NCI-H774 (cell line): Measurements from ENCODE around the gene PRAMEF15.
"Not testable (repeated sequence)": the region's sequence is repeated elsewhere in the genome, so short reads cannot be mapped to it uniquely, and the experiment has no call there.

Experiments used
- DNase-seq: peaks from one replicate; lab custom pipeline; 2025; lab: John Stamatoyannopoulos, UW

PRAMEF15 gene

GRCh38 chr1:13315281-13315680, at the start of gene PRAMEF15:
TSS of gene PRAMEF15 (plus strand) at chr1:13315581. CDS start at chr1:13318408, 2,827 bp downstream.
- DNase-seq, result not testable (repeated sequence)

GRCh38 chr1:13277016-13277415, 38.4 kb upstream of the PRAMEF15 start:
- not testable (repeated sequence) for DNase-seq

GRCh38 chr1:13279617-13280016, 35.8 kb upstream of the PRAMEF15 start:
- not testable (repeated sequence) for DNase-seq

- not testable (repeated sequence) for DNase-seq
These were observed 30.3 kb upstream of the PRAMEF15 start, which contains the start of gene PRAMEF8 for GRCh38 chr1:13285037-13285436. TSS of gene PRAMEF8 (minus strand) at chr1:13285137. CDS start at chr1:13284091, 1,046 bp downstream.

GRCh38 chr1:13289030-13289429, 26.4 kb upstream of the PRAMEF15 start:
- not testable (repeated sequence) for DNase-seq

GRCh38 chr1:13297216-13297931, 18.0 kb upstream of the PRAMEF15 start:
- DNase-seq, result not testable (repeated sequence)

- not testable (repeated sequence) for DNase-seq
These were observed 16.7 kb upstream of the PRAMEF15 start for GRCh38 chr1:13298699-13299098.

GRCh38 chr1:13302197-13302596, 13.2 kb upstream of the PRAMEF15 start:
- not testable (repeated sequence) for DNase-seq

- DNase-seq, result not testable (repeated sequence)
These were observed 12.1 kb upstream of the PRAMEF15 start, which contains the start of gene PRAMEF33 for GRCh38 chr1:13303239-13303638. TSS of gene PRAMEF33 (plus strand) at chr1:13303539. CDS start at chr1:13305955, 2,416 bp downstream.

- DNase-seq, result not testable (repeated sequence)
These were observed 27.1 kb downstream of the PRAMEF15 start for GRCh38 chr1:13342496-13342895.

- DNase-seq, result not testable (repeated sequence)
These were observed 31.7 kb downstream of the PRAMEF15 start, which contains the start of gene PRAMEF14 for GRCh38 chr1:13347034-13347433. TSS of gene PRAMEF14 (minus strand) at chr1:13347134. CDS start at chr1:13345314, 1,820 bp downstream.

- not testable (repeated sequence) for DNase-seq
These were observed 38.1 kb downstream of the PRAMEF15 start for GRCh38 chr1:13353476-13353875.

GRCh38 chr1:13354475-13354874, 39.1 kb downstream of the PRAMEF15 start:
- not testable (repeated sequence) for DNase-seq

GRCh38 chr1:13356774-13357173, 41.4 kb downstream of the PRAMEF15 start:
- DNase-seq, result not testable (repeated sequence)

- not testable (repeated sequence) for DNase-seq
These were observed 47.0 kb downstream of the PRAMEF15 start for GRCh38 chr1:13362364-13362763.

GRCh38 chr1:13364928-13365327, 49.5 kb downstream of the PRAMEF15 start:
- not testable (repeated sequence) for DNase-seq

- DNase-seq, result not testable (repeated sequence)
These were observed 51.2 kb downstream of the PRAMEF15 start for GRCh38 chr1:13366536-13366935.

GRCh38 chr1:13368544-13368943, 53.2 kb downstream of the PRAMEF15 start:
- DNase-seq, result not testable (repeated sequence)
